H1 (cell line): ENCODE measurements around the gene ZNF674. TPM values are rescaled to one million over a fixed set of nuclear protein-coding genes. Genes with fewer than 3 reads are reported as not detected.

Experiments used
- BRCA1 ChIP-seq: IDR thresholded peaks from 2 replicates; pipeline ENCODE4 v1.6.1; 2012; ENCODE audit warnings: low read depth, low read length, improper control_type of control experiment
- CHD2 ChIP-seq: IDR thresholded peaks from 2 replicates; pipeline ENCODE4 v1.6.1; 2012; ENCODE audit warnings: low read length, improper control_type of control experiment
- CTCF ChIP-seq, 3 experiments: IDR thresholded peaks; 1 replicate in 2 of 3; 2 replicates in 1 of 3; pipeline versions ENCODE4 v1.5.1 to v1.6.1; 2011; ENCODE audit warnings: low read length in 3 of 3, mild to moderate bottlenecking in 3 of 3, inconsistent platforms in 2 of 3, low read depth in 1 of 3, moderate library complexity in 1 of 3; ENCODE audit not compliant: insufficient read depth in 1 of 3; ENCODE audit errors: control extremely low read depth in 1 of 3
- KDM4A ChIP-seq: IDR thresholded peaks from one replicate; pipeline ENCODE4 v1.7.1; 2012; ENCODE audit warnings: low read depth, mild to moderate bottlenecking, moderate library complexity, low read length, inconsistent platforms; ENCODE audit not compliant: severe bottlenecking
- RXRA ChIP-seq: IDR thresholded peaks from 2 replicates; pipeline ENCODE4 v1.6.1; 2011; ENCODE audit warnings: low read depth, mild to moderate bottlenecking, low read length, moderate library complexity; ENCODE audit not compliant: insufficient read depth
- polyA plus RNA-seq, 7 experiments: library from polyadenylated mRNA; depleted of rRNA in 3 of 7; stranded (reverse) in 5 of 7; unstranded in 2 of 7; fragments of >200 nt in 5 of 7; fragments of 200-250 nt in 2 of 7; gene quantifications; 1 replicate in 5 of 7; 2 replicates in 1 of 7; 4 replicates in 1 of 7; pipeline versions ENCODE4 v1.2.1 to v1.2.3, GENCODE V29; 2011 to 2013; ENCODE audit warnings: missing spikeins in 2 of 7, mixed read lengths in 2 of 7
- total RNA-seq: library from RNA; stranded (reverse); fragmentation: NEBNext Ultra II Directional; extraction: Animal tissue kit (Norgen Biotek cat#: 25700); gene quantifications from 2 replicates; pipeline ENCODE4 v1.2.1, GENCODE V29; 2021
- TF ChIP-seq, protein P1 (sequence below): IDR thresholded peaks from 2 replicates; pipeline ENCODE4 v1.6.1; 2012; ENCODE audit warnings: inconsistent platforms

ZNF674 gene
- total and polyA plus RNA-seq, 2 of the 8 experiments (the other 6 are each of a cell fraction or from before 2014, with no cell fraction given): 2.0 to 7.4 TPM

- TF ChIP-seq CTCF (IDR thresholded peaks at IDR 0.05; ENCODE audit: control extremely low read depth in 1 of 3, insufficient read depth in 1 of 3, low read depth in 1 of 3, low read length in 3 of 3) (peak in 1 of 3 experiments; percentile 7; a peak in 1 of 4 replicates), CHD2 (peak; percentile 97), RXRA (no peak), KDM4A (peak; percentile 46), BRCA1 (peak; percentile 84)
- TF ChIP-seq, protein P1, sequence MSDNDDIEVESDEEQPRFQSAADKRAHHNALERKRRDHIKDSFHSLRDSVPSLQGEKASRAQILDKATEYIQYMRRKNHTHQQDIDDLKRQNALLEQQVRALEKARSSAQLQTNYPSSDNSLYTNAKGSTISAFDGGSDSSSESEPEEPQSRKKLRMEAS: peak; percentile 42
These were observed 28.9 kb upstream of the ZNF674 start (continued) for GRCh38 chrX:46573892-46574773.
